ENCODE data around the gene VWA2. TPM values are rescaled to one million over a fixed set of nuclear protein-coding genes. Genes with fewer than 3 reads are reported as not detected.

VWA2 gene
- total RNA-seq (not detected in 2 replicates), polyA plus RNA-seq (not detected in 2 replicates), polyA minus RNA-seq (not detected in 2 replicates)
- not detected for total RNA-seq (2013)

- ATAC-seq (ENCODE audit: low read depth): peak; percentile 51
- H4K20me1 ChIP-seq (ENCODE audit: control insufficient read depth, insufficient read depth, low read length, poor library complexity, severe bottlenecking): no peaks in the 10 kb centered on the region
- POLR2A ChIA-PET: no interaction called here
- H3K36me3 ChIP-seq (replicated peaks in 1 of 2; ENCODE audit: control extremely low read depth in 1 of 2, control insufficient read depth in 1 of 2, extremely low read depth in 1 of 2, insufficient read depth in 2 of 2, low read length in 1 of 2): no peaks in the 10 kb centered on the region
- peaks cover 0 to 39% (median 22%) of the 10 kb centered on the region in 4 experiments for H3K27me3 ChIP-seq (replicated peaks in 1 of 4; ENCODE audit: control extremely low read depth in 1 of 4, control insufficient read depth in 3 of 4, insufficient read depth in 4 of 4, low read length in 3 of 4)
- TF ChIP-seq EZH2 (IDR thresholded peaks at IDR 0.05; ENCODE audit: borderline replicate concordance, insufficient read depth, low read depth, low read length, poor library complexity, severe bottlenecking): no peak
- no peak for TF ChIP-seq CTCF (IDR thresholded peaks at IDR 0.05)
- H3K79me2 ChIP-seq (ENCODE audit: control insufficient read depth, insufficient read depth, low read length): no peaks in the 10 kb centered on the region
- H3K4me1 ChIP-seq (ENCODE audit: control insufficient read depth in 2 of 2, insufficient read depth in 2 of 2, low read length in 2 of 2): peaks cover 10% of the 10 kb centered on the region in 2 donors
- H3K9ac ChIP-seq (ENCODE audit: low read length): peak within 1 kb of the TSS; percentile 54
- peak within 1 kb of the TSS; percentile 4 to 46 (median 32) for H3K4me3 ChIP-seq (ENCODE audit: control extremely low read depth in 1 of 5, extremely low read depth in 1 of 5, insufficient read depth in 1 of 5, low read depth in 2 of 5, low read length in 4 of 5)
- Mint-ChIP-seq H3K9me3 (ENCODE audit: insufficient read depth) (no peaks in the 10 kb centered on the region), H3K27ac (no peak within 1 kb of the TSS), H3K27me3 (peaks cover 62% of the 10 kb centered on the region), H3K4me1 (peaks cover 11% of the 10 kb centered on the region), H3K4me3 (peak within 1 kb of the TSS; percentile 70)
- H2AFZ ChIP-seq (ENCODE audit: insufficient read depth, low read depth, low read length, poor library complexity, severe bottlenecking): peak within 1 kb of the TSS; percentile 65
- H3K27ac ChIP-seq (ENCODE audit: low read length in 2 of 2): no peak within 1 kb of the TSS
- intact Hi-C loops (cut with micrococcal nuclease): loop anchor here (10.0 kb wide), 1 partner anchor 435 kb away; no protein-coding TSS in a partner anchor
- peak; percentile 43 for DNase-seq
- H3K4me2 ChIP-seq (replicated peaks; ENCODE audit: low read depth, low read length, poor library complexity, severe bottlenecking): peak within 1 kb of the TSS; percentile 76
- H3K9me3 ChIP-seq (ENCODE audit: control extremely low read depth in 1 of 3, control insufficient read depth in 2 of 3, insufficient read depth in 1 of 3, low read length in 2 of 3): no peaks in the 10 kb centered on the region
- WGBS (ENCODE audit: insufficient coverage): 2% methylated on average over 74 of the region's 79 CpGs
- CTCF ChIA-PET: interaction anchor here (1.0 kb wide), 1 partner anchor 8 kb away, joined by 3 read pairs; no protein-coding TSS in a partner anchor
These were observed at the start of gene VWA2 for GRCh38 chr10:114239117-114239993. Gene VWA2, plus strand, starts transcription at chr10:114239254. Its CDS starts 9,460 bp downstream, at chr10:114248714.

- CTCF ChIA-PET: no interaction called here
- no peak overlapping the region for H2AFZ ChIP-seq (ENCODE audit: insufficient read depth, low read depth, low read length, poor library complexity, severe bottlenecking)
- no peaks in the 10 kb centered on the region for H3K9me3 Mint-ChIP-seq (ENCODE audit: insufficient read depth)
These were observed 49.4 kb upstream of the VWA2 start for GRCh38 chr10:114189700-114190099.

More at GRCh38 chr10:114189700-114190099, 49.4 kb upstream of the VWA2 start:
- POLR2A ChIA-PET: no interaction called here
- Histone ChIP-seq H3K4me2 (replicated peaks; ENCODE audit: low read depth, low read length, poor library complexity, severe bottlenecking) (no peak overlapping the region), H3K79me2 (ENCODE audit: control insufficient read depth, insufficient read depth, low read length) (no peaks in the 10 kb centered on the region), H3K9me3 (ENCODE audit: control extremely low read depth in 1 of 3, control insufficient read depth in 2 of 3, insufficient read depth in 1 of 3, low read length in 2 of 3) (no peaks in the 10 kb centered on the region), H3K27ac (ENCODE audit: low read length in 2 of 2) (no peak overlapping the region), H3K27me3 (replicated peaks in 1 of 4; ENCODE audit: control extremely low read depth in 1 of 4, control insufficient read depth in 3 of 4, insufficient read depth in 4 of 4, low read length in 3 of 4) (no peaks in the 10 kb centered on the region), H3K4me1 (ENCODE audit: control insufficient read depth in 2 of 2, insufficient read depth in 2 of 2, low read length in 2 of 2) (peaks cover 6 to 8% of the 10 kb centered on the region in 2 donors), H3K4me3 (ENCODE audit: control extremely low read depth in 1 of 5, extremely low read depth in 1 of 5, insufficient read depth in 1 of 5, low read depth in 2 of 5, low read length in 4 of 5) (no peak overlapping the region), H3K9ac (ENCODE audit: low read length) (no peak overlapping the region), H4K20me1 (ENCODE audit: control insufficient read depth, insufficient read depth, low read length, poor library complexity, severe bottlenecking) (no peaks in the 10 kb centered on the region), H3K36me3 (replicated peaks in 1 of 2; ENCODE audit: control extremely low read depth in 1 of 2, control insufficient read depth in 1 of 2, extremely low read depth in 1 of 2, insufficient read depth in 2 of 2, low read length in 1 of 2) (no peaks in the 10 kb centered on the region)
- Mint-ChIP-seq H3K4me3 (no peak overlapping the region), H3K27me3 (peaks cover 9% of the 10 kb centered on the region), H3K27ac (no peak overlapping the region), H3K4me1 (peaks cover 8% of the 10 kb centered on the region)
- DNase-seq (no peak), ATAC-seq (ENCODE audit: low read depth) (no peak)
- no peak for TF ChIP-seq CTCF (IDR thresholded peaks at IDR 0.05)
- no peak for TF ChIP-seq EZH2 (IDR thresholded peaks at IDR 0.05; ENCODE audit: borderline replicate concordance, insufficient read depth, low read depth, low read length, poor library complexity, severe bottlenecking)
- intact Hi-C loops (cut with micrococcal nuclease): no loop called here
- WGBS (ENCODE audit: insufficient coverage): no CpG with 5 or more reads among the region's 8 CpGs

Data from B cell (primary cell).